HG03520 (cell line): ENCODE results near the gene CELF3.

Experiments used
- ATAC-seq: cut with Tn5 transposase; IDR thresholded peaks from one replicate; pipeline ENCODE4 v1.9.1; 2021; ENCODE audit warnings: mild to moderate bottlenecking, moderate library complexity; ENCODE audit not compliant: unreplicated experiment

CELF3 gene

GRCh38 chr1:151720974-151721787, 4.6 kb upstream of the CELF3 start, which contains the start of gene RIIAD1:
Gene RIIAD1, plus strand, starts transcription at chr1:151721522. Its CDS starts 15 bp downstream, at chr1:151721537.
- no peak for ATAC-seq

- no peak for ATAC-seq
Measured at GRCh38 chr1:151720554-151720953, 4.0 kb upstream of the CELF3 start.

- ATAC-seq, result no peak
Measured at GRCh38 chr1:151720125-151720524, 3.5 kb upstream of the CELF3 start.

DNA sequence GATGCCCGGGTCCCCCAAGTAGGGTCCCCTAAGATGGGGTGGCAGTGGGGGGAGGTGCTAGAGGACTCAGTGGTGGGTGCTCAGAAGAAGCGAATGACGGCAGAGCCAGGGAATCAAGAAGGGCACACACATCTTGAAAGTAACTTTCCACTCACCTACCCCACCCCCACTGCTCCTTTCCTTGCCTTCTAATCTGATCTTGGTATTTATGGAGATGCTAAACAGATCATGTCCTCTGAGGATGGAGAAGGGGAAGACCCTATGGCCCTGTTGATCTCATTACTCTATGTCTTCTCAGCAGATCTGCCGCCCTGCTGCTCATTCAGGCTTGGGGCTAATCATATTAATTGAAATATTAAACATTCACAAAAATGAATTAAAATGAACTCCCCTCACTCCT, 2.1 kb upstream of the CELF3 start:
- ATAC-seq, result no peak

DNA sequence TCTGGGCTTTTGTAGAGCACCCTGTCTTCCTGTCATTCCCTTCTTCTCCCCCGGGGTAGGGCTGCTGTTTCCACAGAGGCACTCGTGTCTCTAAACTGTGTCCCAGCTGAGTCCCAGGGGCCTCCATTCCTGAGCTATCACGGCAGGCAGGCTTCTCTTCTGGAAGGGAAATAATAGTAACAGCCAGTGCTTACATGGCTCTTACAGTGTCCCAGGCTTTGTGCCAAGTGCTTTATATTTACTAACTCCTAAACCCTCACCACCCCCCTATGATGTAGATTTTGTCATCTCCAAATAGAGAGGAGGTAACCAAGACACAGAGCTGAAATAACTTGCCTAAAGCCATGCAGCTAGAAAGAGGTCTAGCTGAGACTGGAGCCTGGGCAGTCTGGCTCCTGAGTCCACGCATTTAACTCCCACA, 1.4 kb upstream of the CELF3 start:
- no peak for ATAC-seq

- no peak for ATAC-seq
Measured at GRCh38 chr1:151716405-151716762, 219 bp downstream of the CELF3 start.

GRCh38 chr1:151715726-151716404, 738 bp downstream of the CELF3 start:
- no peak for ATAC-seq

GRCh38 chr1:151714820-151715725, 1.5 kb downstream of the CELF3 start:
- ATAC-seq, result no peak

GRCh38 chr1:151713874-151714273, 2.7 kb downstream of the CELF3 start:
- ATAC-seq, result no peak

- no peak for ATAC-seq
Measured at GRCh38 chr1:151713044-151713443, 3.6 kb downstream of the CELF3 start.

DNA sequence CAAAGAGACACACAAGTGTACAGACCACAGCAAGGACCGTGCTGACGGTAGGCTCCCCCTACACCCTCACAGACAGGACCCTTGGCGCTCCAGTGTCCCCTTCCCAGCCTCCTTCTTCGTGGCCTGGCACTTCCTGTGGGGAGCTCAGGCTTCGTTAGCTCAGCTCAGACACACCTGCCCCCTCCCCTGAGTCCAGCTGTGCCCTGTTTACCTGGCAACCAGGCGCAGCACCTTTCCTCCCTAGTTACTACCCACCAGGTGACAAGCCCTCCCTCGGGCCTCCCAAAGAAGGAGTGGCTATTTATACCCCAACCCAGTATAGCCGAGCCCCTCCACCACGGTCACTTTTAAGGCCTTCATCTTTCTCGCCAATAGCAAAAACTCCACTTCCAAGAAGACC, 4.7 kb downstream of the CELF3 start:
- ATAC-seq, result no peak

GRCh38 chr1:151711044-151711800, 5.4 kb downstream of the CELF3 start:
- ATAC-seq, result no peak

- no peak for ATAC-seq
Measured at GRCh38 chr1:151710187-151710840, 6.3 kb downstream of the CELF3 start.

DNA sequence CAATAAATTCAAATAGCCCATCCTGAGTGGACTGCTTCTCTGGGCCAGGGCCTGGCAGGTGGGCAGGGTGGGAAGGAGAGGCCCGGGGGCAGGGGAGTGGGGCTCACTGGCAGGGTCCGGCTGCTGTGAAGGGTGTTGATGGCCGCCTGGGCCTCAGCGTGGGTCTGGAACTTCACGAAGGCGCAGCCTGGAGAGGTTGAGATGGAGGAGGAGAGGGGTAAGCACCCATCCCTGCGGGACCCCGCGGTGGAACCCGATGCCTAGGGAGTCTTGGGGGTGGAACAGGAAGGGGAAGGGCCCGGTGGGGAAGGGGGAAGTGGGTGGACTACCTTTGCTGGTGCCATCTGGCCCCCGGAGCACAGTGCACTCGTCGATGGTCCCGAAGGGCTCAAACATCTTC, 7.7 kb downstream of the CELF3 start:
- ATAC-seq, result no peak

GRCh38 chr1:151707541-151708065, 9.0 kb downstream of the CELF3 start:
- no peak for ATAC-seq

GRCh38 chr1:151706464-151707415, 9.9 kb downstream of the CELF3 start:
- no peak for ATAC-seq

DNA sequence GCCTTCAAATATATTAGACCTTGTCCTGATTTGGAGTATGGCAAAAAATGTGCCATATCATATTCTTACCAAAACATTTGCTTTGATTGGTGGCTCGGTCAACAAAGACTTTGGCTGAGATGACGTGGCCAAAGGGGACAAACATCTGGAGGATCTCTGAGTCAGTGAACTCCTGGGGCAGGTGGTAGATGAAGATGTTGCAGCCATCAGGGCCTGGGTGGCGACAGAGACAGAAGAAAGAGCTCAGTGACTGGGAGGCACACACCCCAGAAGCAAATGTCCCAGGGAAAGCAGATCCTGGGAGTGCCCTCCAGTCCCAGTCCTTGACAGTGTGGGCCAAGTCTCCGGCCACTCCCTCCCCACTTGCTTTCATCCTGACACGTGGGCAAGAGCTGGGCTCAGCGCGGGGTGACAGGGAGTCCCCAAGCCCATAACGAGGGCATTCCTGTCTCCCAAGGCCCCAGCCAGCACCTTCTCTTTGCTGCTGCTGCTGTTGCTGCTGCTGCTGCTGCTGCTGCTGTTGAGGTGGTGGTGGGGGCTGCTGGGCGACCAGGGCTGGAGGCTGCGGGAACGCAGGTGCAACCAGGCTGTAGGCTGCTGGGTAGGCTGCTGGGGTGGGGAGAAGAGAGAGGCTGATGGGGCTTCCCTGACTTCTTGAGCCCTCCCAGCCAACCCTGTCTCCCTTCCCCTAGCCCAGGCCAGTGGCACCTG, 10.7 kb downstream of the CELF3 start:
- no peak for ATAC-seq

GRCh38 chr1:151705146-151705545, 11.5 kb downstream of the CELF3 start:
- no peak for ATAC-seq
